HG03159 (cell line): ENCODE measurements around the gene PIK3C2B.
A peak's percentile ranks its signal among the peaks of the same experiment; 100 is the strongest.

Experiments used
- ATAC-seq: cut with Tn5 transposase; IDR thresholded peaks from one replicate; pipeline ENCODE4 v1.9.1; 2021; ENCODE audit warnings: mild to moderate bottlenecking, moderate library complexity; ENCODE audit not compliant: unreplicated experiment

The PIK3C2B gene

GRCh38 chr1:204478921-204479320 lies 15.7 kb downstream of the PIK3C2B start:
- ATAC-seq: no peak

- no peak for ATAC-seq
Observed at GRCh38 chr1:204478172-204478899, 16.3 kb downstream of the PIK3C2B start.

GRCh38 chr1:204477036-204477740 lies 17.4 kb downstream of the PIK3C2B start:
- no peak for ATAC-seq

- no peak for ATAC-seq
Observed at GRCh38 chr1:204476563-204476962, 18.0 kb downstream of the PIK3C2B start.

- ATAC-seq: no peak
Observed at GRCh38 chr1:204475656-204476432, 18.8 kb downstream of the PIK3C2B start.

GRCh38 chr1:204473400-204473965 lies 21.1 kb downstream of the PIK3C2B start:
- ATAC-seq: no peak

GRCh38 chr1:204472660-204473059 lies 21.9 kb downstream of the PIK3C2B start:
- no peak for ATAC-seq

- ATAC-seq: no peak
Observed at GRCh38 chr1:204471687-204472086, 22.9 kb downstream of the PIK3C2B start.

GRCh38 chr1:204469304-204469703 lies 25.3 kb downstream of the PIK3C2B start:
- no peak for ATAC-seq

- no peak for ATAC-seq
Observed at GRCh38 chr1:204468766-204469302, 25.8 kb downstream of the PIK3C2B start.

- ATAC-seq: no peak
Observed at GRCh38 chr1:204468206-204468605, 26.4 kb downstream of the PIK3C2B start.

- ATAC-seq: peak; percentile 7
Observed at GRCh38 chr1:204466416-204467405, 27.9 kb downstream of the PIK3C2B start.

GRCh38 chr1:204465546-204466415 lies 28.8 kb downstream of the PIK3C2B start:
- ATAC-seq: peak; percentile 71

GRCh38 chr1:204464701-204465100 lies 29.9 kb downstream of the PIK3C2B start:
- no peak for ATAC-seq

- no peak for ATAC-seq
Observed at GRCh38 chr1:204464187-204464631, 30.4 kb downstream of the PIK3C2B start.

- no peak for ATAC-seq
Observed at GRCh38 chr1:204463125-204464060, 31.2 kb downstream of the PIK3C2B start.

GRCh38 chr1:204462229-204462561 lies 32.4 kb downstream of the PIK3C2B start:
- no peak for ATAC-seq
